Spinal cord (tissue), 10 donors: Measurements from ENCODE around the gene MSANTD4. TPM values are rescaled to one million over a fixed set of nuclear protein-coding genes. Genes with fewer than 3 reads are reported as not detected.
"Not testable (repeated sequence)": the region's sequence is repeated elsewhere in the genome, so short reads cannot be mapped to it uniquely, and the experiment has no call there.

ENCODE experiments used
- DNase-seq, 6 donors: peaks; one replicate each; pipeline versions ENCODE4 v3.0.0 to v3.0.0-alpha.2; 2013 to 2015; ENCODE audit warnings: low spot score in 6 of 6, low read depth in 4 of 6
- H3K27ac ChIP-seq: one replicate; pipeline ENCODE4 v1.5.1; 2013; ENCODE audit warnings: low read depth, low read length, control low read depth
- H3K27me3 ChIP-seq: one replicate; pipeline ENCODE4 v1.6.1; 2013; ENCODE audit warnings: low read length; ENCODE audit not compliant: control insufficient read depth, insufficient read depth
- H3K36me3 ChIP-seq: one replicate; pipeline ENCODE4 v1.6.1; 2013; ENCODE audit warnings: low read length; ENCODE audit not compliant: control insufficient read depth, insufficient read depth
- H3K4me1 ChIP-seq: one replicate; pipeline ENCODE4 v1.6.1; 2013; ENCODE audit warnings: low read length; ENCODE audit not compliant: control insufficient read depth, insufficient read depth
- H3K4me3 ChIP-seq: one replicate; pipeline ENCODE4 v1.5.1; 2013; ENCODE audit warnings: low read depth, low read length, control low read depth
- H3K9me3 ChIP-seq: one replicate; pipeline ENCODE4 v1.6.1; 2013; ENCODE audit warnings: low read length; ENCODE audit not compliant: control insufficient read depth, insufficient read depth
- WGBS: methylation state at CpG from one replicate; pipeline ENCODE4 v1.1.5; 2013; ENCODE audit warnings: missing lambda C conversion rate; ENCODE audit not compliant: insufficient coverage; 5-methylcytosine and 5-hydroxymethylcytosine counted together
- polyA plus RNA-seq, 2 donors: library from polyadenylated mRNA; unstranded; fragments of 120-200 nt; gene quantifications; one replicate each; pipeline ENCODE4 v1.2.1, GENCODE V29; 2013; ENCODE audit not compliant: insufficient read length in 2 of 2
- total RNA-seq, 2 donors: library from RNA; depleted of rRNA in 1 of 2; stranded (reverse); fragments of 120-200 nt in 1 of 2; fragments of >200 nt in 1 of 2; gene quantifications; one replicate each; pipeline versions ENCODE4 v1.2.3 to v1.2.4, GENCODE V29; 2013 to 2014
- donor health status: healthy.

MSANTD4 gene
- total and polyA plus RNA-seq, 4 donors, result 23.6 to 46.5 (median 38.0) TPM

GRCh38 chr11:106017093-106017492, 4.9 kb downstream of the MSANTD4 start:
- no peaks in the 10 kb centered on the region for H3K4me1 ChIP-seq
- WGBS, result 67% methylated on average over 1 of the region's 2 CpGs
- H3K4me3 ChIP-seq, result no peak overlapping the region

GRCh38 chr11:106015066-106015465, 7.0 kb downstream of the MSANTD4 start:
- no peaks in the 10 kb centered on the region for H3K9me3 ChIP-seq
- H3K27me3 ChIP-seq, result no peaks in the 10 kb centered on the region
- no CpG with 5 or more reads among the region's 2 CpGs for WGBS
- H3K4me1 ChIP-seq, result no peaks in the 10 kb centered on the region
- no peak for DNase-seq
- H3K4me3 ChIP-seq, result no peak overlapping the region
- H3K27ac ChIP-seq, result no peak overlapping the region
- peaks cover 3% of the 10 kb centered on the region for H3K36me3 ChIP-seq

More at GRCh38 chr11:106017093-106017492, 4.9 kb downstream of the MSANTD4 start:
- H3K27ac ChIP-seq, result no peak overlapping the region
- no peaks in the 10 kb centered on the region for H3K36me3 ChIP-seq
- H3K27me3 ChIP-seq, result no peaks in the 10 kb centered on the region
- H3K9me3 ChIP-seq, result no peaks in the 10 kb centered on the region
- peak in 2 of 6 donors; percentile 20 to 62 for DNase-seq

GRCh38 chr11:106014620-106015019, 7.4 kb downstream of the MSANTD4 start:
- no peak overlapping the region for H3K4me3 ChIP-seq
- H3K36me3 ChIP-seq, result peaks cover 6% of the 10 kb centered on the region
- no peaks in the 10 kb centered on the region for H3K27me3 ChIP-seq
- WGBS, result 33% methylated on average over 1 of the region's 2 CpGs
- DNase-seq, result no peak
- no peaks in the 10 kb centered on the region for H3K4me1 ChIP-seq
- no peaks in the 10 kb centered on the region for H3K9me3 ChIP-seq
- H3K27ac ChIP-seq, result no peak overlapping the region

- H3K27me3 ChIP-seq, result no peaks in the 10 kb centered on the region
- no peak overlapping the region for H3K4me3 ChIP-seq
- H3K27ac ChIP-seq, result no peak overlapping the region
- no peaks in the 10 kb centered on the region for H3K4me1 ChIP-seq
- WGBS, result no CpG with 5 or more reads among the region's 2 CpGs
- DNase-seq, result no peak
- no peaks in the 10 kb centered on the region for H3K9me3 ChIP-seq
- H3K36me3 ChIP-seq, result peaks cover 8% of the 10 kb centered on the region
Measured at GRCh38 chr11:106014035-106014434, 8.0 kb downstream of the MSANTD4 start.

- no peak overlapping the region for H3K4me3 ChIP-seq
- H3K36me3 ChIP-seq, result peaks cover 8% of the 10 kb centered on the region
- no peaks in the 10 kb centered on the region for H3K9me3 ChIP-seq
- no peaks in the 10 kb centered on the region for H3K27me3 ChIP-seq
- H3K4me1 ChIP-seq, result no peaks in the 10 kb centered on the region
- no peak overlapping the region for H3K27ac ChIP-seq
- 100% methylated on average over 1 of the region's 3 CpGs for WGBS
- DNase-seq, result peak in 1 of 6 donors; percentile 21
Measured at GRCh38 chr11:106012744-106013143, 9.3 kb downstream of the MSANTD4 start.

- H3K27ac ChIP-seq, result no peak overlapping the region
- H3K36me3 ChIP-seq, result peaks cover 12% of the 10 kb centered on the region
- no peaks in the 10 kb centered on the region for H3K4me1 ChIP-seq
- WGBS, result 30% methylated on average over 1 of the region's 2 CpGs
- no peaks in the 10 kb centered on the region for H3K27me3 ChIP-seq
- DNase-seq, result no peak
- H3K9me3 ChIP-seq, result no peaks in the 10 kb centered on the region
- no peak overlapping the region for H3K4me3 ChIP-seq
Measured at GRCh38 chr11:106011481-106011880, 10.6 kb downstream of the MSANTD4 start.

GRCh38 chr11:106003094-106003493, 18.9 kb downstream of the MSANTD4 start:
- not testable (repeated sequence) for H3K4me1 ChIP-seq, H3K36me3 ChIP-seq, H3K4me3 ChIP-seq, H3K27me3 ChIP-seq, H3K27ac ChIP-seq, DNase-seq, H3K9me3 ChIP-seq
- 100% methylated on average over 1 of the region's 4 CpGs for WGBS

- peaks cover 4% of the 10 kb centered on the region for H3K36me3 ChIP-seq
- H3K27ac ChIP-seq, result no peak overlapping the region
- H3K4me3 ChIP-seq, result no peak overlapping the region
- no peak for DNase-seq
- H3K27me3 ChIP-seq, result no peaks in the 10 kb centered on the region
- no peaks in the 10 kb centered on the region for H3K9me3 ChIP-seq
- H3K4me1 ChIP-seq, result no peaks in the 10 kb centered on the region
- 100% methylated on average over 2 of the region's 4 CpGs for WGBS
Measured at GRCh38 chr11:106001304-106002012, 20.6 kb downstream of the MSANTD4 start.

GRCh38 chr11:105991888-105992287, 30.2 kb downstream of the MSANTD4 start:
- no peak overlapping the region for H3K27ac ChIP-seq
- H3K27me3 ChIP-seq, result no peaks in the 10 kb centered on the region
- peaks cover 3% of the 10 kb centered on the region for H3K36me3 ChIP-seq
- no peaks in the 10 kb centered on the region for H3K9me3 ChIP-seq
- no peak overlapping the region for H3K4me3 ChIP-seq
- DNase-seq, result no peak
- no CpG with 5 or more reads among the region's 4 CpGs for WGBS
- H3K4me1 ChIP-seq, result no peaks in the 10 kb centered on the region

GRCh38 chr11:105989124-105989523, 32.9 kb downstream of the MSANTD4 start:
- H3K9me3 ChIP-seq, result no peaks in the 10 kb centered on the region
- DNase-seq, result no peak
- no peak overlapping the region for H3K27ac ChIP-seq
- no peaks in the 10 kb centered on the region for H3K36me3 ChIP-seq
- H3K4me3 ChIP-seq, result no peak overlapping the region
- no CpG with 5 or more reads among the region's 2 CpGs for WGBS
- no peaks in the 10 kb centered on the region for H3K4me1 ChIP-seq
- no peaks in the 10 kb centered on the region for H3K27me3 ChIP-seq
